Upper lobe of left lung (tissue), 6 donors: ENCODE results near the gene KIF18B. TPM values are rescaled to one million over a fixed set of nuclear protein-coding genes. Genes with fewer than 3 reads are reported as not detected.

Experiments
- ATAC-seq, 2 donors: fragments of 200-7000 bp; cut with Tn5 transposase; one replicate each; pipeline ENCODE4 v1.9.1; 2022; ENCODE audit warnings: mild to moderate bottlenecking in 2 of 2, moderate library complexity in 2 of 2; ENCODE audit not compliant: low FRiP score in 2 of 2
- DNase-seq, 2 donors: peaks; one replicate each; pipeline ENCODE4 v3.0.0-alpha.2; 2019 to 2020
- H3K27ac ChIP-seq, 4 donors: fragments of 200-600 bp; sonication (generic); one replicate each; pipeline ENCODE4 v1.5.1; 2016 to 2019
- H3K27me3 ChIP-seq, 4 donors: fragments of 200-600 bp; sonication (generic); one replicate each; pipeline ENCODE4 v1.5.1; 2017 to 2019
- H3K36me3 ChIP-seq, 4 donors: fragments of 200-600 bp; sonication (generic); one replicate each; pipeline ENCODE4 v1.5.1; 2016 to 2019
- H3K4me1 ChIP-seq, 4 donors: fragments of 200-600 bp; sonication (generic); one replicate each; pipeline ENCODE4 v1.5.1; 2018 to 2019
- H3K4me3 ChIP-seq, 4 donors: fragments of 200-600 bp; sonication (generic); one replicate each; pipeline ENCODE4 v1.5.1; 2017 to 2019; ENCODE audit warnings: mild to moderate bottlenecking in 2 of 4, moderate library complexity in 1 of 4
- H3K9me3 ChIP-seq, 4 donors: fragments of 200-600 bp; sonication (generic); one replicate each; pipeline ENCODE4 v1.5.1; 2018 to 2019
- CTCF ChIP-seq, 6 experiments: fragments of 450-650 bp in 4 of 6; fragments of 200-600 bp in 2 of 6; sonication (generic) in 2 of 6; IDR thresholded peaks; one replicate each; pipeline ENCODE4 v1.5.1; 2016 to 2019; ENCODE audit warnings: antibody characterized with exemption in 6 of 6
- EP300 ChIP-seq, 4 donors: sonication (generic); formaldehyde crosslinking; IDR thresholded peaks; one replicate each; pipeline ENCODE4 v1.5.1; 2017; ENCODE audit warnings: antibody characterized with exemption in 4 of 4, control low read depth in 2 of 4
- POLR2A ChIP-seq, 4 donors: fragments of 450-650 bp; IDR thresholded peaks; one replicate each; pipeline ENCODE4 v1.5.1; 2016 to 2017; ENCODE audit warnings: antibody characterized with exemption in 4 of 4, mild to moderate bottlenecking in 2 of 4
- POLR2AphosphoS5 ChIP-seq, 2 donors: sonication (generic); formaldehyde crosslinking; IDR thresholded peaks; one replicate each; pipeline ENCODE4 v1.5.1; 2017; ENCODE audit warnings: antibody characterized with exemption in 2 of 2
- WGBS, 2 donors: methylation state at CpG; one replicate each; pipeline ENCODE4 v1.1.5; 2017 to 2018; 5-methylcytosine and 5-hydroxymethylcytosine counted together
- total RNA-seq, 6 donors: library from RNA; depleted of rRNA in 4 of 6; stranded (reverse); fragments of >200 nt in 4 of 6; gene quantifications; one replicate each; pipeline versions ENCODE4 v1.1.0 to v1.2.1, GENCODE V29; 2016 to 2021
- donor health status: DM: no; HTN: no; CAD: no; lungs with moderate emphysema.
- donor health status: DM: no; HTN: yes; CAD: no; lungs with severe emphysema.

The KIF18B gene
- total RNA-seq, 6 donors from 2014 or later = 0.49 to 2.9 (median 1.3) TPM

- WGBS, 2 donors = 64 to 74% methylated on average over 10 to 13 of the region's 13 CpGs
- no peak for DNase-seq
- peaks cover 0 to 7% (median 3%) of the 10 kb centered on the region in 4 donors for H3K4me1 ChIP-seq
- ATAC-seq = no peak
- H3K27ac ChIP-seq = no peak overlapping the region
- H3K9me3 ChIP-seq = no peaks in the 10 kb centered on the region
- no peaks in the 10 kb centered on the region for H3K36me3 ChIP-seq
- no peak overlapping the region for H3K4me3 ChIP-seq
- TF ChIP-seq POLR2A (IDR thresholded peaks at IDR 0.05) (no peak), EP300 (IDR thresholded peaks at IDR 0.05) (no peak), CTCF (IDR thresholded peaks at IDR 0.05) (no peak), POLR2AphosphoS5 (IDR thresholded peaks at IDR 0.05) (no peak)
- no peaks in the 10 kb centered on the region for H3K27me3 ChIP-seq
Observed at GRCh38 chr17:44976206-44976605, 28.6 kb upstream of the KIF18B start.

- WGBS, 2 donors = 93 to 94% methylated on average over 6 of the region's 6 CpGs
- peaks cover 0 to 19% (median 10%) of the 10 kb centered on the region in 4 donors for H3K27me3 ChIP-seq
- no peak overlapping the region for H3K4me3 ChIP-seq
- peaks cover 16 to 24% (median 18%) of the 10 kb centered on the region in 4 donors for H3K4me1 ChIP-seq
- no peak for ATAC-seq
- no peak for TF ChIP-seq EP300 (IDR thresholded peaks at IDR 0.05)
- no peak for TF ChIP-seq POLR2A (IDR thresholded peaks at IDR 0.05)
- no peak for DNase-seq
- no peaks in the 10 kb centered on the region for H3K36me3 ChIP-seq
- H3K27ac ChIP-seq = no peak overlapping the region
- H3K9me3 ChIP-seq = no peaks in the 10 kb centered on the region
Observed at GRCh38 chr17:44972953-44973352, 25.4 kb upstream of the KIF18B start.

GRCh38 chr17:44971776-44972483 is 24.4 kb upstream of the KIF18B start:
- Histone ChIP-seq H3K4me3 (no peak overlapping the region), H3K36me3 (no peaks in the 10 kb centered on the region), H3K9me3 (no peaks in the 10 kb centered on the region), H3K27ac (no peak overlapping the region), H3K27me3 (peaks cover 0 to 30% (median 20%) of the 10 kb centered on the region in 4 donors), H3K4me1 (peaks cover 24 to 34% (median 28%) of the 10 kb centered on the region in 4 donors)
- DNase-seq (no peak), ATAC-seq (no peak)
- 70 to 73% methylated on average over 8 of the region's 8 CpGs for WGBS, 2 donors
- TF ChIP-seq EP300 (IDR thresholded peaks at IDR 0.05) (no peak), CTCF (IDR thresholded peaks at IDR 0.05) (no peak), POLR2A (IDR thresholded peaks at IDR 0.05) (no peak)

- peaks cover 24 to 41% (median 30%) of the 10 kb centered on the region in 4 donors for H3K4me1 ChIP-seq
- peak overlapping the region in 3 of 4 donors; percentile 21 to 34 (median 31) for H3K4me3 ChIP-seq
- DNase-seq (peak in 1 of 2 donors; percentile 87), ATAC-seq (no peak)
- no peak for TF ChIP-seq POLR2AphosphoS5 (IDR thresholded peaks at IDR 0.05)
- TF ChIP-seq POLR2A (IDR thresholded peaks at IDR 0.05) = no peak
- no peak for TF ChIP-seq CTCF (IDR thresholded peaks at IDR 0.05)
- no peak for TF ChIP-seq EP300 (IDR thresholded peaks at IDR 0.05)
- peaks cover 0 to 46% (median 29%) of the 10 kb centered on the region in 4 donors for H3K27me3 ChIP-seq
- no peak overlapping the region for H3K27ac ChIP-seq
- 3% methylated on average over 21 of the region's 55 CpGs; no CpG with 5 or more reads in 1 of the 2 donors for WGBS, 2 donors
- no peaks in the 10 kb centered on the region for H3K36me3 ChIP-seq
- no peaks in the 10 kb centered on the region for H3K9me3 ChIP-seq
Observed at GRCh38 chr17:44970136-44970741, 22.7 kb upstream of the KIF18B start.

- 30 to 36% methylated on average over 17 to 19 of the region's 19 CpGs for WGBS, 2 donors
- peaks cover 0 to 46% (median 29%) of the 10 kb centered on the region in 4 donors for H3K27me3 ChIP-seq
- H3K36me3 ChIP-seq = no peaks in the 10 kb centered on the region
- TF ChIP-seq POLR2A (IDR thresholded peaks at IDR 0.05) = no peak
- TF ChIP-seq CTCF (IDR thresholded peaks at IDR 0.05) = no peak
- no peak for TF ChIP-seq POLR2AphosphoS5 (IDR thresholded peaks at IDR 0.05)
- no peak for TF ChIP-seq EP300 (IDR thresholded peaks at IDR 0.05)
- DNase-seq (no peak), ATAC-seq (no peak)
- no peaks in the 10 kb centered on the region for H3K9me3 ChIP-seq
- H3K4me3 ChIP-seq = peak overlapping the region in 1 of 4 donors; percentile 48
- peaks cover 24 to 41% (median 30%) of the 10 kb centered on the region in 4 donors for H3K4me1 ChIP-seq
- no peak overlapping the region for H3K27ac ChIP-seq
Observed at GRCh38 chr17:44969144-44969780, 21.7 kb upstream of the KIF18B start.
